Measurements from ENCODE around the gene SERTM2. TPM values are rescaled to one million over a fixed set of nuclear protein-coding genes. Genes with fewer than 3 reads are reported as not detected.

The SERTM2 gene
- total and polyA plus RNA-seq, 2 of the 4 experiments (the other 2 are of a cell fraction), result under 0.01 to 0.03 TPM

DNA sequence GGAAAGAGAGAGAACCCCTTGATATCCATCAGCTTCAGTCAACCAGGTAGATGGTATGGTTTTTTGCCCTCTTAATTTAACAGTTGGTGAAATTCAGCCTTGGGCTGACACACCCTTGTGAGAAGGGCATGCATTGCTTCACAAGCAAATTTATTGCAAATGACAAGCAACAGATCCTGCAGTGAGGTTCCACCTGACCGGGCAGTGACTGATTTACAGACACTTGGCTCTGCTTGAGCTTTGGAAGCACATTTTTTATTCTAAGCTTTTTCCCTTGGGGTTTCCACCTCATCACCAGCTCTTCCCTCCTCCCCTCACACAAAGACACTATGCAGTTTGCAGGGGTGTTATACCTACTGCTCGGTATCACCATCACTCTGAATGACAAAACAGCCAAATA is 28.3 kb upstream of the SERTM2 start:
- H3K4ac ChIP-seq (ENCODE audit: low read depth, low read length), result no peak overlapping the region
- TF ChIP-seq RCOR1 (IDR thresholded peaks at IDR 0.05; ENCODE audit: insufficient replicate concordance, low read length) (no peak), SMC3 (IDR thresholded peaks at IDR 0.05; ENCODE audit: low read depth, low read length) (no peak), RFX5 (IDR thresholded peaks at IDR 0.05; ENCODE audit: low read depth, low read length) (no peak)
- TF ChIP-seq, protein P1, sequence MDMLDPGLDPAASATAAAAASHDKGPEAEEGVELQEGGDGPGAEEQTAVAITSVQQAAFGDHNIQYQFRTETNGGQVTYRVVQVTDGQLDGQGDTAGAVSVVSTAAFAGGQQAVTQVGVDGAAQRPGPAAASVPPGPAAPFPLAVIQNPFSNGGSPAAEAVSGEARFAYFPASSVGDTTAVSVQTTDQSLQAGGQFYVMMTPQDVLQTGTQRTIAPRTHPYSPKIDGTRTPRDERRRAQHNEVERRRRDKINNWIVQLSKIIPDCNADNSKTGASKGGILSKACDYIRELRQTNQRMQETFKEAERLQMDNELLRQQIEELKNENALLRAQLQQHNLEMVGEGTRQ (IDR thresholded peaks at IDR 0.05; ENCODE audit: low read depth, low read length), result no peak
- no peak overlapping the region for H2BK15ac ChIP-seq (ENCODE audit: low read depth, low read length)
- H3K4me3 ChIP-seq (ENCODE audit: insufficient read depth, low read depth, low read length), result no peak overlapping the region
- no peaks in the 10 kb centered on the region for H3K27me3 ChIP-seq (ENCODE audit: control insufficient read depth, insufficient read depth, low read length)
- no peak overlapping the region for H2BK20ac ChIP-seq (ENCODE audit: low read depth, low read length)
- CTCF ChIA-PET, result no interaction called here
- dilution Hi-C loops (cut with HindIII; ENCODE audit: low sequenced_read_pairs, unreplicated experiment) (no loop called here), intact Hi-C loops (cut with micrococcal nuclease) (no loop called here), in situ Hi-C loops (cut with MboI; ENCODE audit: low sequenced_read_pairs) (no loop called here)
- H2AFZ ChIP-seq (replicated peaks; ENCODE audit: low read length, poor library complexity), result no peak overlapping the region
- H3K27ac ChIP-seq (ENCODE audit: insufficient read depth, low read length), result no peak overlapping the region
- no peak overlapping the region for H2BK5ac ChIP-seq (ENCODE audit: low read depth, low read length, poor library complexity, severe bottlenecking)
- no peaks in the 10 kb centered on the region for H3K79me1 ChIP-seq (ENCODE audit: low read depth in 1 of 2, low read length in 2 of 2)
- H4K5ac ChIP-seq (ENCODE audit: low read depth, low read length), result no peak overlapping the region
- H3K18ac ChIP-seq (ENCODE audit: low read depth, low read length), result no peak overlapping the region
- H3K9me1 ChIP-seq (ENCODE audit: insufficient read depth, low read length), result no peaks in the 10 kb centered on the region
- no peak overlapping the region for H3K56ac ChIP-seq (ENCODE audit: extremely low read depth, insufficient read depth, low read length)
- no peak overlapping the region for H2AK5ac ChIP-seq (ENCODE audit: low read depth, low read length)
- no CpG with 5 or more reads among the region's 2 CpGs for WGBS, 2 experiments (ENCODE audit: extremely low coverage in 2 of 2, insufficient read length in 1 of 2)
- H3K36me3 ChIP-seq (ENCODE audit: control insufficient read depth, insufficient read depth, low read length), result no peaks in the 10 kb centered on the region
- H4K8ac ChIP-seq (ENCODE audit: low read depth in 2 of 2, low read length in 2 of 2), result no peak overlapping the region
- no peak for ATAC-seq (ENCODE audit: low read depth)
- no peak overlapping the region for H3K23ac ChIP-seq (ENCODE audit: low read depth, low read length)
- BruUV-seq (replicated peaks), result no TSS peak
- no peak overlapping the region for H3K4me2 ChIP-seq (ENCODE audit: low read depth, low read length)
- DNase-seq, result no peak
- H2BK120ac ChIP-seq (ENCODE audit: low read depth, low read length), result no peak overlapping the region
- H4K20me1 ChIP-seq (ENCODE audit: insufficient read depth, low read length), result no peaks in the 10 kb centered on the region
- POLR2A ChIA-PET (ENCODE audit: unreplicated experiment), result no interaction called here
- H3K9me3 ChIP-seq (ENCODE audit: control insufficient read depth, insufficient read depth, low read length), result 0 out of 2 replicates have a peak, but pooled peaks cover 2% of the 10 kb centered on the region
- no peak overlapping the region for H4K91ac ChIP-seq (ENCODE audit: insufficient read depth, low read depth, low read length)
- no peak overlapping the region for H3K14ac ChIP-seq (replicated peaks; ENCODE audit: low read depth, low read length)
- no peaks in the 10 kb centered on the region for H3K4me1 ChIP-seq (ENCODE audit: control insufficient read depth, insufficient read depth, low read length)
- no peak overlapping the region for H2AK9ac ChIP-seq (replicated peaks; ENCODE audit: low read depth, low read length, poor library complexity)
- no peak overlapping the region for H3K9ac ChIP-seq (ENCODE audit: low read depth, low read length)

Data from IMR-90 (cell line).